ENCODE measurements around the gene ASB15. TPM values are rescaled to one million over a fixed set of nuclear protein-coding genes. Genes with fewer than 3 reads are reported as not detected.

Gene ASB15
- total and polyA plus RNA-seq, 2 of the 13 experiments (the other 11 are each of a cell fraction or from before 2014, with no cell fraction given): not detected

GRCh38 chr7:123579416-123579815 is 22.2 kb upstream of the ASB15 start:
- intact Hi-C loops (cut with micrococcal nuclease; ENCODE audit: unreplicated experiment) (no loop called here), in situ Hi-C loops (cut with HindIII; ENCODE audit: extremely low pct_ligation_motif_present, low pct_unique_long_range_greater_than_20kb) (no loop called here)
- Histone ChIP-seq H4K20me1 (ENCODE audit: insufficient read depth, low read length) (no peaks in the 10 kb centered on the region), H3K36me3 (replicated peaks in 1 of 2; ENCODE audit: control insufficient read depth in 1 of 2, insufficient read depth in 2 of 2, low read length in 2 of 2) (no peaks in the 10 kb centered on the region), H3K79me2 (ENCODE audit: insufficient read depth, low read length) (no peaks in the 10 kb centered on the region), H3K27me3 (ENCODE audit: control insufficient read depth in 1 of 2, insufficient read depth in 2 of 2, low read length in 2 of 2) (no peaks in the 10 kb centered on the region), H3K4me2 (ENCODE audit: low read depth, low read length) (no peak overlapping the region), H3K9ac (ENCODE audit: insufficient read depth, low read depth, low read length) (no peak overlapping the region), H2AFZ (ENCODE audit: low read length) (no peak overlapping the region), H3K4me1 (ENCODE audit: insufficient read depth, low read length) (no peaks in the 10 kb centered on the region), H3K4me3 (replicated peaks in 1 of 3; ENCODE audit: insufficient read depth in 1 of 3, low read depth in 2 of 3, low read length in 3 of 3) (no peak overlapping the region), H3K27ac (ENCODE audit: extremely low read length, insufficient read depth, low read length) (no peak overlapping the region), H3K9me3 (ENCODE audit: low read length) (no peaks in the 10 kb centered on the region)
- no peak for FAIRE-seq
- BruUV-seq (replicated peaks): no TSS peak
- POLR2A ChIA-PET: no interaction called here
- ATAC-seq: no peak
- TF ChIP-seq MEIS2 (CRISPR knock-in tag; IDR thresholded peaks at IDR 0.05): no peak
- TF ChIP-seq ZBTB40 (IDR thresholded peaks at IDR 0.05): no peak
- no peak for TF ChIP-seq ZBTB40 (CRISPR knock-in tag; IDR thresholded peaks at IDR 0.05)
- no peak for TF ChIP-seq IKZF5 (CRISPR knock-in tag; IDR thresholded peaks at IDR 0.05)
- no peak for TF ChIP-seq YEATS4 (CRISPR knock-in tag; IDR thresholded peaks at IDR 0.05; ENCODE audit: borderline replicate concordance)
- TF ChIP-seq SP140L (CRISPR knock-in tag; IDR thresholded peaks at IDR 0.05; ENCODE audit: borderline replicate concordance): no peak
- no peak for TF ChIP-seq SATB2 (CRISPR knock-in tag; IDR thresholded peaks at IDR 0.05)
- TF ChIP-seq ZSCAN25 (CRISPR knock-in tag; IDR thresholded peaks at IDR 0.05): no peak
- no peak for TF ChIP-seq ETV5 (CRISPR knock-in tag; IDR thresholded peaks at IDR 0.05; ENCODE audit: borderline replicate concordance)
- no peak for TF ChIP-seq KDM6A (CRISPR knock-in tag; IDR thresholded peaks at IDR 0.05; ENCODE audit: low read depth)
- CTCF ChIA-PET (ENCODE audit: low intra/inter-chr PET ratio, low total read pairs): no interaction called here
- DNase-seq (ENCODE audit: low spot score): no peak
